Caco-2 (cell line): ENCODE measurements around the gene PPP4R1. TPM values are rescaled to one million over a fixed set of nuclear protein-coding genes. Genes with fewer than 3 reads are reported as not detected.
A peak's percentile ranks its signal among the peaks of the same experiment; 100 is the strongest.

ENCODE experiments used
- BruUV-seq: library from RNA; stranded (reverse); fragments of 400-500 nt; replicated peaks from 2 replicates; lab custom pipeline; 2021; lab: Mats Ljungman, UMichigan
- CTCF ChIA-PET: fragments of 300-600 bp; sonication (Branson Sonifier 250); formaldehyde crosslinking; loops from one replicate; lab custom pipeline; 2022; ENCODE audit warnings: antibody characterized with exemption; lab: Charles Lee
- POLR2A ChIA-PET: fragments of 300-600 bp; sonication (Branson Sonifier 250); formaldehyde crosslinking; loops from one replicate; lab custom pipeline; 2022; ENCODE audit warnings: antibody characterized with exemption; lab: Charles Lee
- DNase-seq, 2 experiments: peaks; one replicate each; pipeline versions ENCODE4 v3.0.0 to v3.0.0-alpha.2; 2020 to 2022
- H3K27me3 ChIP-seq: replicated peaks from 2 replicates; pipeline ENCODE4 v1.6.0; 2011; ENCODE audit warnings: low read length; ENCODE audit not compliant: control insufficient read depth, insufficient read depth
- H3K36me3 ChIP-seq: 2 replicates; pipeline ENCODE4 v1.5.1; 2011; ENCODE audit warnings: low read length; ENCODE audit not compliant: control insufficient read depth, insufficient read depth
- H3K4me1 ChIP-seq: fragments of 250-450 bp; sonication (Bioruptor Pico); 2 replicates; pipeline ENCODE4 v1.5.1; 2020; ENCODE audit warnings: mild to moderate bottlenecking
- H3K4me3 ChIP-seq: 2 replicates; pipeline ENCODE4 v1.5.1; 2011; ENCODE audit warnings: low read depth, mild to moderate bottlenecking, control low read depth, low read length
- H3K9me3 ChIP-seq: fragments of 250-450 bp; sonication (Bioruptor Pico); 2 replicates; pipeline ENCODE4 v1.5.1; 2020; ENCODE audit warnings: mild to moderate bottlenecking, moderate library complexity
- H3K27ac Mint-ChIP-seq: one replicate; pipeline ENCODE4 v1.8.0; 2022; ENCODE audit warnings: mixed read lengths; ENCODE audit not compliant: unreplicated experiment
- H3K27me3 Mint-ChIP-seq: one replicate; pipeline ENCODE4 v1.8.0; 2022; ENCODE audit warnings: mixed read lengths; ENCODE audit not compliant: insufficient read depth, unreplicated experiment
- H3K36me3 Mint-ChIP-seq: one replicate; pipeline ENCODE4 v1.8.0; 2022; ENCODE audit warnings: mild to moderate bottlenecking, mixed read lengths; ENCODE audit not compliant: insufficient read depth, unreplicated experiment
- H3K4me1 Mint-ChIP-seq: one replicate; pipeline ENCODE4 v1.8.0; 2022; ENCODE audit warnings: low read depth, mixed read lengths; ENCODE audit not compliant: unreplicated experiment
- H3K4me3 Mint-ChIP-seq: one replicate; pipeline ENCODE4 v1.8.0; 2022; ENCODE audit warnings: mild to moderate bottlenecking, moderate library complexity, mixed read lengths; ENCODE audit not compliant: unreplicated experiment
- H3K9me3 Mint-ChIP-seq: one replicate; pipeline ENCODE4 v1.8.0; 2022; ENCODE audit warnings: mixed read lengths; ENCODE audit not compliant: unreplicated experiment
- intact Hi-C: fragments of 100-400 bp; cut with micrococcal nuclease; formaldehyde crosslinking; loops from one replicate; pipeline ENCODE4 v1.10.0; 2022; ENCODE audit not compliant: unreplicated experiment
- total RNA-seq: library from RNA; stranded (reverse); gene quantifications from 2 replicates; pipeline ENCODE4 v1.2.3, GENCODE V29; 2022
- TF ChIP-seq, protein P1 (sequence below), 2 experiments: fragments of 200-600 bp in 1 of 2; IDR thresholded peaks; 1 replicate in 1 of 2; 2 replicates in 1 of 2; pipeline versions ENCODE4 v1.5.1 to v1.8.0; 2011 to 2022; ENCODE audit warnings: antibody characterized with exemption in 1 of 2, control low read depth in 1 of 2, inconsistent platforms in 1 of 2, low read depth in 1 of 2, low read length in 1 of 2, mild to moderate bottlenecking in 1 of 2, moderate library complexity in 1 of 2; ENCODE audit not compliant: insufficient read depth in 1 of 2, severe bottlenecking in 1 of 2, unreplicated experiment in 1 of 2

Gene PPP4R1
- total RNA-seq, 1 experiment from 2014 or later = 96.6 TPM

DNA sequence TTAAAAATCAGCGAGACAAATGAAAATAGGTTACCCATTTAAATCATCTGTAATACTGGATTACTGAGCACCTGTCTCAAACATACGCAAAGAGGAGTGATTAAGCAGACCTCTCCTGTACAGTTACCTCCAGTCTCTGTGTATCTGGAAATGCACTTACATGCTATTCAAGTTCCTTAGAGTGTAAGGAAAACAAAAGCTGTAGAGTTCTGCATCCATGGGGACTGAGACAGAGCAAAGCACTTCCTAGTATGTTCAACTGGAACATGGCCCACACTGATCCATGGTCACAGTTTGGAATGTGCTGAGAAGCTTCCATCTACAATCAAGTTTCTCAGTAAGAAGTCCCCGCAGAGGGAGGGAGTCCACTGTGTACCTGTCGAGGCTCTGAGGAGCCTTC is 63.9 kb downstream of the PPP4R1 start:
- Histone ChIP-seq H3K4me3 (no peak overlapping the region), H3K36me3 (peaks cover 5% of the 10 kb centered on the region; the same call in 1 of the 2 replicates), H3K4me1 (no peaks in the 10 kb centered on the region), H3K9me3 (no peaks in the 10 kb centered on the region), H3K27me3 (no peaks in the 10 kb centered on the region)
- Mint-ChIP-seq H3K4me3 (no peak overlapping the region), H3K4me1 (no peaks in the 10 kb centered on the region), H3K27ac (no peak overlapping the region), H3K27me3 (no peaks in the 10 kb centered on the region), H3K9me3 (no peaks in the 10 kb centered on the region), H3K36me3 (peaks cover 87% of the 10 kb centered on the region)
- TF ChIP-seq, protein P1, sequence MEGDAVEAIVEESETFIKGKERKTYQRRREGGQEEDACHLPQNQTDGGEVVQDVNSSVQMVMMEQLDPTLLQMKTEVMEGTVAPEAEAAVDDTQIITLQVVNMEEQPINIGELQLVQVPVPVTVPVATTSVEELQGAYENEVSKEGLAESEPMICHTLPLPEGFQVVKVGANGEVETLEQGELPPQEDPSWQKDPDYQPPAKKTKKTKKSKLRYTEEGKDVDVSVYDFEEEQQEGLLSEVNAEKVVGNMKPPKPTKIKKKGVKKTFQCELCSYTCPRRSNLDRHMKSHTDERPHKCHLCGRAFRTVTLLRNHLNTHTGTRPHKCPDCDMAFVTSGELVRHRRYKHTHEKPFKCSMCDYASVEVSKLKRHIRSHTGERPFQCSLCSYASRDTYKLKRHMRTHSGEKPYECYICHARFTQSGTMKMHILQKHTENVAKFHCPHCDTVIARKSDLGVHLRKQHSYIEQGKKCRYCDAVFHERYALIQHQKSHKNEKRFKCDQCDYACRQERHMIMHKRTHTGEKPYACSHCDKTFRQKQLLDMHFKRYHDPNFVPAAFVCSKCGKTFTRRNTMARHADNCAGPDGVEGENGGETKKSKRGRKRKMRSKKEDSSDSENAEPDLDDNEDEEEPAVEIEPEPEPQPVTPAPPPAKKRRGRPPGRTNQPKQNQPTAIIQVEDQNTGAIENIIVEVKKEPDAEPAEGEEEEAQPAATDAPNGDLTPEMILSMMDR (IDR thresholded peaks at IDR 0.05; ENCODE audit: insufficient read depth in 1 of 2, low read depth in 1 of 2, low read length in 1 of 2, severe bottlenecking in 1 of 2, unreplicated experiment in 1 of 2) = no peak
- CTCF ChIA-PET = no interaction called here
- POLR2A ChIA-PET = no interaction called here
- DNase-seq = no peak
- intact Hi-C loops = no loop called here
- BruUV-seq = no TSS peak

DNA sequence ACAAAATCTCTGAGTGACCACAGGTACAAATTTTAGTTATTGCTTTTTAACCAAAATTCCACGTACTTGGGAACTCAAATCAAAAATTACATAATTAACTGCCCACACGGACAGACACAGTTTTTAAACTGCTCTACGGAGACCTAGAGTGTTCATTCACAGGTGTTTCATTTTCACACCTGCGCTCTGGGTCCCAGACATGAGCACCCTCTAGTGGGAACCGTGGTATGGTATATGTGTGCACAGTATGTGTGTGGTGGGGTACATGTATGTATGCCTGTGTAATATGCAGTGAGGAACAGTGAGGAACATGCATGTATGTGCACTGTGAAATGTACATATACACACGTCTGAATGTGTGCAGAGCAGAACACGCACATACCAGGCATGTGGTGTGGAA is 65.0 kb downstream of the PPP4R1 start:
- H3K36me3 Mint-ChIP-seq = peaks cover 87% of the 10 kb centered on the region
- POLR2A ChIA-PET = no interaction called here
- Histone ChIP-seq H3K4me1 (no peaks in the 10 kb centered on the region), H3K36me3 (peaks cover 5% of the 10 kb centered on the region; the same call in 1 of the 2 replicates), H3K27me3 (no peaks in the 10 kb centered on the region), H3K9me3 (no peaks in the 10 kb centered on the region), H3K4me3 (no peak overlapping the region)
- TF ChIP-seq, protein P1 (IDR thresholded peaks at IDR 0.05; ENCODE audit: insufficient read depth in 1 of 2, low read depth in 1 of 2, low read length in 1 of 2, severe bottlenecking in 1 of 2, unreplicated experiment in 1 of 2) = peak in 1 of 2 experiments; percentile 50
- CTCF ChIA-PET = no interaction called here
- no TSS peak for BruUV-seq
- no peak overlapping the region for H3K27ac Mint-ChIP-seq
- H3K4me1 Mint-ChIP-seq = no peaks in the 10 kb centered on the region
- H3K9me3 Mint-ChIP-seq = no peaks in the 10 kb centered on the region
- intact Hi-C loops = no loop called here
- DNase-seq = peak in 1 of 2 experiments; percentile 46
- no peak overlapping the region for H3K4me3 Mint-ChIP-seq
- H3K27me3 Mint-ChIP-seq = no peaks in the 10 kb centered on the region

DNA sequence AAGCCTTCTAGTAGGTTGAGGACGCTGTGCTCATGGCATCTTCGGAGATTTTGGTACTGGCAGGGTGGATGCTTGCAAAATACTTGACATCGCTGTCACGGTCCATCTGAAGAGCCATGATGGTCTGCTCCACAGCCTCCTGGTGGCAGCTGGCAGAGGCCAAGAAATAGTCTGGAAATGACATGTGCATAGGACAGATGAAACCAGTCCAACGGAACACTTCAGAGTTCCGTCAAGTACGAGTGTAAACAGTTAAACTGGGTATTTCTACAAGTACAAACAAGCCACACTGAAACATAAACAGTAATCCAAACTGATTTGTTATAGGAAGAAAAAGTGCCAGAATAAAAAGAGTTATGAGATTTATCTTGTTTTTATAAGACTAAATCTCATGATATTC is 66.6 kb downstream of the PPP4R1 start:
- ChIA-PET POLR2A (no interaction called here), CTCF (no interaction called here)
- intact Hi-C loops = no loop called here

More for the DNA sequence above, 66.6 kb downstream of the PPP4R1 start:
- H3K4me3 ChIP-seq = no peak overlapping the region
- H3K27me3 Mint-ChIP-seq = no peaks in the 10 kb centered on the region
- H3K4me1 ChIP-seq = no peaks in the 10 kb centered on the region
- BruUV-seq = no TSS peak
- peaks cover 5% of the 10 kb centered on the region; the same call in 1 of the 2 replicates for H3K36me3 ChIP-seq
- no peaks in the 10 kb centered on the region for H3K4me1 Mint-ChIP-seq
- H3K9me3 Mint-ChIP-seq = no peaks in the 10 kb centered on the region
- H3K36me3 Mint-ChIP-seq = peaks cover 87% of the 10 kb centered on the region
- no peak for DNase-seq
- H3K4me3 Mint-ChIP-seq = no peak overlapping the region
- no peaks in the 10 kb centered on the region for H3K27me3 ChIP-seq
- TF ChIP-seq, protein P1 (IDR thresholded peaks at IDR 0.05; ENCODE audit: insufficient read depth in 1 of 2, low read depth in 1 of 2, low read length in 1 of 2, severe bottlenecking in 1 of 2, unreplicated experiment in 1 of 2) = no peak
- H3K27ac Mint-ChIP-seq = no peak overlapping the region
- H3K9me3 ChIP-seq = no peaks in the 10 kb centered on the region
